ENCODE results near the gene AKR7A3. TPM values are rescaled to one million over a fixed set of nuclear protein-coding genes. Genes with fewer than 3 reads are reported as not detected.

Gene AKR7A3
- total and polyA plus RNA-seq, 2 of the 4 experiments (the other 2 are of a cell fraction), result 0.18 to 0.62 TPM

GRCh38 chr1:19322481-19322880 is 33.9 kb upstream of the AKR7A3 start:
- Histone ChIP-seq H3K14ac (replicated peaks; ENCODE audit: low read depth, low read length) (no peak overlapping the region), H2BK5ac (ENCODE audit: low read depth, low read length, poor library complexity, severe bottlenecking) (no peak overlapping the region), H3K4me1 (ENCODE audit: control insufficient read depth, insufficient read depth, low read length) (no peaks in the 10 kb centered on the region), H3K9me3 (ENCODE audit: control insufficient read depth, insufficient read depth, low read length) (no peaks in the 10 kb centered on the region), H3K9ac (ENCODE audit: low read depth, low read length) (no peak overlapping the region), H3K27me3 (ENCODE audit: control insufficient read depth, insufficient read depth, low read length) (no peaks in the 10 kb centered on the region), H3K4ac (ENCODE audit: low read depth, low read length) (no peak overlapping the region), H3K4me2 (ENCODE audit: low read depth, low read length) (no peak overlapping the region), H2AFZ (replicated peaks; ENCODE audit: low read length, poor library complexity) (no peak overlapping the region), H2AK9ac (replicated peaks; ENCODE audit: low read depth, low read length, poor library complexity) (no peak overlapping the region), H3K56ac (ENCODE audit: extremely low read depth, insufficient read depth, low read length) (no peak overlapping the region), H3K4me3 (ENCODE audit: insufficient read depth, low read depth, low read length) (no peak overlapping the region), H2BK20ac (ENCODE audit: low read depth, low read length) (no peak overlapping the region), H2BK120ac (ENCODE audit: low read depth, low read length) (no peak overlapping the region), H4K5ac (ENCODE audit: low read depth, low read length) (no peak overlapping the region), H4K20me1 (ENCODE audit: insufficient read depth, low read length) (no peaks in the 10 kb centered on the region; the same call in none of the 2 replicates), H3K18ac (ENCODE audit: low read depth, low read length) (no peak overlapping the region), H2AK5ac (ENCODE audit: low read depth, low read length) (no peak overlapping the region), H3K36me3 (ENCODE audit: control insufficient read depth, insufficient read depth, low read length) (peaks cover 57% of the 10 kb centered on the region), H3K23ac (ENCODE audit: low read depth, low read length) (no peak overlapping the region), H4K91ac (ENCODE audit: insufficient read depth, low read depth, low read length) (no peak overlapping the region), H3K27ac (ENCODE audit: insufficient read depth, low read length) (no peak overlapping the region), H3K9me1 (ENCODE audit: insufficient read depth, low read length) (peaks cover 10% of the 10 kb centered on the region; the same call in 1 of the 2 replicates), H4K8ac (ENCODE audit: low read depth in 2 of 2, low read length in 2 of 2) (no peak overlapping the region), H3K79me1 (ENCODE audit: low read depth in 1 of 2, low read length in 2 of 2) (peaks cover 17 to 37% of the 10 kb centered on the region in 2 experiments), H2BK15ac (ENCODE audit: low read depth, low read length) (no peak overlapping the region)
- BruUV-seq (replicated peaks), result no TSS peak
- no peak for TF ChIP-seq RFX5 (IDR thresholded peaks at IDR 0.05; ENCODE audit: low read depth, low read length)
- TF ChIP-seq NFE2L2 (IDR thresholded peaks at IDR 0.05; ENCODE audit: low read depth, low read length), result no peak
- TF ChIP-seq CEBPB (IDR thresholded peaks at IDR 0.05; ENCODE audit: low read depth, low read length), result no peak
- TF ChIP-seq BHLHE40 (IDR thresholded peaks at IDR 0.05; ENCODE audit: low read depth, low read length), result no peak
- TF ChIP-seq RAD21 (IDR thresholded peaks at IDR 0.05; ENCODE audit: low read length), result no peak
- TF ChIP-seq MAZ (IDR thresholded peaks at IDR 0.05; ENCODE audit: borderline replicate concordance, low read depth, low read length), result no peak
- no peak for TF ChIP-seq ELK1 (IDR thresholded peaks at IDR 0.05; ENCODE audit: borderline replicate concordance, low read depth, low read length)
- no peak for TF ChIP-seq FOS (IDR thresholded peaks at IDR 0.05; ENCODE audit: low read depth, low read length)
- TF ChIP-seq SMC3 (IDR thresholded peaks at IDR 0.05; ENCODE audit: low read depth, low read length), result no peak
- TF ChIP-seq CTCF (conservative IDR thresholded peaks at IDR 0.05; ENCODE audit: low read depth, low read length), result no peak
- no peak for TF ChIP-seq MXI1 (IDR thresholded peaks at IDR 0.05; ENCODE audit: borderline replicate concordance, low read depth, low read length)
- TF ChIP-seq MAFK (IDR thresholded peaks at IDR 0.05; ENCODE audit: low read depth, low read length), result no peak
- TF ChIP-seq USF2 (IDR thresholded peaks at IDR 0.05; ENCODE audit: low read depth, low read length), result no peak
- TF ChIP-seq POLR2A (IDR thresholded peaks at IDR 0.05; ENCODE audit: low read depth, low read length), result no peak
- no peak for TF ChIP-seq CHD1 (IDR thresholded peaks at IDR 0.05; ENCODE audit: low read depth, low read length)
- TF ChIP-seq RCOR1 (IDR thresholded peaks at IDR 0.05; ENCODE audit: insufficient replicate concordance, low read length), result no peak
- WGBS, 2 experiments (ENCODE audit: extremely low coverage in 2 of 2, insufficient read length in 1 of 2), result no CpG with 5 or more reads among the region's 10 CpGs
- dilution Hi-C loops (cut with HindIII; ENCODE audit: low sequenced_read_pairs, unreplicated experiment), result no loop called here
- in situ Hi-C loops (cut with MboI; ENCODE audit: low sequenced_read_pairs), result no loop called here
- POLR2A ChIA-PET (ENCODE audit: unreplicated experiment), result no interaction called here
- ATAC-seq (ENCODE audit: low read depth), result no peak
- DNase-seq, result no peak
- intact Hi-C loops (cut with micrococcal nuclease), result no loop called here
- CTCF ChIA-PET, result no interaction called here

Measured in IMR-90 (cell line).